Measurements from ENCODE around the gene ZCWPW1.

DNA sequence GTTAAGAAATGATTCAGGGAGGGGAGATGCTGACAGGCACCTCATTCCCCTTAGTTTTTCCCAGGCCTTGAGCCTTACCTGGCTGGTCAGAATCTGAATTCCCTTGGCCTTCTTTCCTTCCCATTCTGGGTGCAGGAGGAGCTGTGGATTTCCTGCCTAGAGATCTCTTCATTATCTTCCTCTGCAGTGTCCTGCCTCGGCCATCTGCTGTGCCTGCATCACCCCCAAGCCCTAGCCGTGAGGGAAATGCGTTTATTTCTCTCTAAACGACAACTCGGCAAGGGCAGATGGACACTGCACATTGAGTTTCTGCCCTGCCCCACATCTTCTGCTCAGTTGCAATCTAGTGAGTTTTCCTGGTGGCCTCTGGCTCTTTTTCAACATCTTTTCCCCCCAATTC, 26.7 kb downstream of the ZCWPW1 start:
- TF ChIP-seq EZH2 (IDR thresholded peaks at IDR 0.05; ENCODE audit: low read length, missing control alignments): no peak
- TF ChIP-seq, protein P1, sequence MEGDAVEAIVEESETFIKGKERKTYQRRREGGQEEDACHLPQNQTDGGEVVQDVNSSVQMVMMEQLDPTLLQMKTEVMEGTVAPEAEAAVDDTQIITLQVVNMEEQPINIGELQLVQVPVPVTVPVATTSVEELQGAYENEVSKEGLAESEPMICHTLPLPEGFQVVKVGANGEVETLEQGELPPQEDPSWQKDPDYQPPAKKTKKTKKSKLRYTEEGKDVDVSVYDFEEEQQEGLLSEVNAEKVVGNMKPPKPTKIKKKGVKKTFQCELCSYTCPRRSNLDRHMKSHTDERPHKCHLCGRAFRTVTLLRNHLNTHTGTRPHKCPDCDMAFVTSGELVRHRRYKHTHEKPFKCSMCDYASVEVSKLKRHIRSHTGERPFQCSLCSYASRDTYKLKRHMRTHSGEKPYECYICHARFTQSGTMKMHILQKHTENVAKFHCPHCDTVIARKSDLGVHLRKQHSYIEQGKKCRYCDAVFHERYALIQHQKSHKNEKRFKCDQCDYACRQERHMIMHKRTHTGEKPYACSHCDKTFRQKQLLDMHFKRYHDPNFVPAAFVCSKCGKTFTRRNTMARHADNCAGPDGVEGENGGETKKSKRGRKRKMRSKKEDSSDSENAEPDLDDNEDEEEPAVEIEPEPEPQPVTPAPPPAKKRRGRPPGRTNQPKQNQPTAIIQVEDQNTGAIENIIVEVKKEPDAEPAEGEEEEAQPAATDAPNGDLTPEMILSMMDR (conservative IDR thresholded peaks at IDR 0.05 in 1 of 2, IDR thresholded peaks at IDR 0.05 in 1 of 2; ENCODE audit: low read depth in 1 of 2, low read length in 2 of 2): no peak
